ENCODE measurements around the gene PIK3R5.
A peak's percentile ranks its signal among the peaks of the same experiment; 100 is the strongest.

Gene PIK3R5

GRCh38 chr17:8849311-8850041 lies 116.0 kb downstream of the PIK3R5 start:
- no peak for DNase-seq

- DNase-seq = no peak
Measured at GRCh38 chr17:8847891-8848290, 117.6 kb downstream of the PIK3R5 start.

- DNase-seq = no peak
Measured at GRCh38 chr17:8846768-8847211, 118.7 kb downstream of the PIK3R5 start.

- no peak for DNase-seq
Measured at GRCh38 chr17:8844229-8845218, 121.0 kb downstream of the PIK3R5 start.

GRCh38 chr17:8843344-8843743 lies 122.2 kb downstream of the PIK3R5 start:
- DNase-seq = no peak

GRCh38 chr17:8841844-8842243 lies 123.7 kb downstream of the PIK3R5 start:
- no peak for DNase-seq

GRCh38 chr17:8839410-8839935 lies 126.0 kb downstream of the PIK3R5 start:
- DNase-seq = no peak

- no peak for DNase-seq
Measured at GRCh38 chr17:8838551-8839095, 126.9 kb downstream of the PIK3R5 start.

GRCh38 chr17:8837563-8838075 lies 127.9 kb downstream of the PIK3R5 start:
- DNase-seq = no peak

GRCh38 chr17:8836821-8837562 lies 128.5 kb downstream of the PIK3R5 start:
- DNase-seq = no peak

GRCh38 chr17:8835631-8836364 lies 129.7 kb downstream of the PIK3R5 start:
- DNase-seq = no peak

- no peak for DNase-seq
Measured at GRCh38 chr17:8835106-8835505, 130.4 kb downstream of the PIK3R5 start.

GRCh38 chr17:8832711-8833352 lies 132.7 kb downstream of the PIK3R5 start:
- peak; percentile 4 for DNase-seq

- DNase-seq = no peak
Measured at GRCh38 chr17:8831234-8831849, 134.2 kb downstream of the PIK3R5 start.

GRCh38 chr17:8830141-8830540 lies 135.4 kb downstream of the PIK3R5 start:
- no peak for DNase-seq

- no peak for DNase-seq
Measured at GRCh38 chr17:8829036-8829941, 136.2 kb downstream of the PIK3R5 start.

Measured in stimulated activated naive CD4-positive, alpha-beta T cell treated with Interleukin-2 at 50 U/mL for 16 hours (primary cell).